Measurements from ENCODE around the gene KLHL14. TPM values are rescaled to one million over a fixed set of nuclear protein-coding genes. Genes with fewer than 3 reads are reported as not detected.
A peak's percentile ranks its signal among the peaks of the same experiment; 100 is the strongest.

The KLHL14 gene
- total and polyA plus RNA-seq, 2 of the 13 experiments (the other 11 are each of a cell fraction or from before 2014, with no cell fraction given), result 16.0 to 41.8 TPM

- peak; percentile 94 for ATAC-seq
- TF ChIP-seq ZMYM4 (CRISPR knock-in tag; IDR thresholded peaks at IDR 0.05) (peak; percentile 93), ELF1 (CRISPR knock-in tag; IDR thresholded peaks at IDR 0.05) (peak; percentile 60; the same call in 1 of the 2 replicates), PAWR (CRISPR knock-in tag; IDR thresholded peaks at IDR 0.05; ENCODE audit: borderline replicate concordance) (no peak), PRDM15 (CRISPR knock-in tag; IDR thresholded peaks at IDR 0.05) (peak; percentile 70; the same call in 1 of the 2 replicates), MIXL1 (CRISPR knock-in tag; IDR thresholded peaks at IDR 0.05) (peak; percentile 61; the same call in 1 of the 2 replicates), REXO4 (CRISPR knock-in tag; IDR thresholded peaks at IDR 0.05; ENCODE audit: borderline replicate concordance) (no peak), RXRB (CRISPR knock-in tag; IDR thresholded peaks at IDR 0.05; ENCODE audit: borderline replicate concordance) (peak; percentile 92), HNF4G (IDR thresholded peaks at IDR 0.05; ENCODE audit: borderline replicate concordance, low read depth, low read length) (peak; percentile 99), HNF4G (CRISPR knock-in tag; IDR thresholded peaks at IDR 0.05; ENCODE audit: borderline replicate concordance, low read depth) (peak; percentile 83; the same call in 1 of the 2 replicates), ZNF615 (CRISPR knock-in tag; IDR thresholded peaks at IDR 0.05; ENCODE audit: borderline replicate concordance) (no peak), RFX1 (IDR thresholded peaks at IDR 0.05) (no peak), YEATS2 (CRISPR knock-in tag; IDR thresholded peaks at IDR 0.05; ENCODE audit: borderline replicate concordance) (no peak), SMAD3 (CRISPR knock-in tag; IDR thresholded peaks at IDR 0.05) (no peak; the same call in 1 of the 2 replicates), XRCC5 (optimal IDR thresholded peaks at IDR 0.05; ENCODE audit: low read length) (no peak), RBAK (CRISPR knock-in tag; IDR thresholded peaks at IDR 0.05) (no peak), NONO (IDR thresholded peaks at IDR 0.05) (no peak), NONO (CRISPR knock-in tag; conservative IDR thresholded peaks at IDR 0.05) (no peak), MAZ (IDR thresholded peaks at IDR 0.05; ENCODE audit: borderline replicate concordance, low read depth, low read length) (no peak; the same call in 1 of the 2 replicates), MAZ (CRISPR knock-in tag; IDR thresholded peaks at IDR 0.05; ENCODE audit: low read depth) (no peak), DBP (CRISPR knock-in tag; IDR thresholded peaks at IDR 0.05; ENCODE audit: not compliant biosample characterization) (no peak), POGZ (CRISPR knock-in tag; IDR thresholded peaks at IDR 0.05) (peak; percentile 80)
Observed at GRCh38 chr18:32803568-32803967, 30.7 kb upstream of the KLHL14 start.

More at GRCh38 chr18:32803568-32803967, 30.7 kb upstream of the KLHL14 start:
- Histone ChIP-seq H3K27me3 (ENCODE audit: control insufficient read depth in 1 of 2, insufficient read depth in 2 of 2, low read length in 2 of 2) (no peaks in the 10 kb centered on the region), H3K79me2 (ENCODE audit: insufficient read depth, low read length) (no peaks in the 10 kb centered on the region), H3K9ac (ENCODE audit: insufficient read depth, low read depth, low read length) (peak overlapping the region; percentile 89), H3K4me1 (ENCODE audit: insufficient read depth, low read length) (peaks cover 86% of the 10 kb centered on the region), H2AFZ (ENCODE audit: low read length) (no peak overlapping the region), H3K36me3 (replicated peaks in 1 of 2; ENCODE audit: control insufficient read depth in 1 of 2, insufficient read depth in 2 of 2, low read length in 2 of 2) (no peaks in the 10 kb centered on the region), H3K27ac (ENCODE audit: extremely low read length, insufficient read depth, low read length) (peak overlapping the region; percentile 99), H3K4me3 (replicated peaks in 1 of 3; ENCODE audit: insufficient read depth in 1 of 3, low read depth in 2 of 3, low read length in 3 of 3) (peak overlapping the region in 2 of 3 experiments; percentile 43 to 46; a peak in 2 of 6 replicates), H3K4me2 (ENCODE audit: low read depth, low read length) (peak overlapping the region; percentile 71), H3K9me3 (ENCODE audit: low read length) (peaks cover 7% of the 10 kb centered on the region), H4K20me1 (ENCODE audit: insufficient read depth, low read length) (no peaks in the 10 kb centered on the region)
- FAIRE-seq, result peak; percentile 96
- CTCF ChIA-PET (ENCODE audit: low intra/inter-chr PET ratio, low total read pairs), result no interaction called here
- intact Hi-C loops (cut with micrococcal nuclease; ENCODE audit: unreplicated experiment), result loop anchor here (1.0 kb wide), 1 partner anchor 89 kb away; no protein-coding TSS in a partner anchor
- BruUV-seq (replicated peaks), result no TSS peak
- WGBS (ENCODE audit: low lambda C conversion rate), result 3% methylated on average over 3 of the region's 3 CpGs
- POLR2A ChIA-PET, result interaction anchor here (0.6 to 4.8 kb wide), 9 partner anchors 12 to 861 kb away, joined by 3 to 136 read pairs (median 4); partner anchors contain the start of genes KLHL14 and TRAPPC8
- in situ Hi-C loops (cut with HindIII; ENCODE audit: extremely low pct_ligation_motif_present, low pct_unique_long_range_greater_than_20kb), result no loop called here
- DNase-seq (ENCODE audit: low spot score), result peak; percentile 99

Data from HepG2 (cell line).